Measurements from ENCODE around the gene RASSF7. TPM values are rescaled to one million over a fixed set of nuclear protein-coding genes. Genes with fewer than 3 reads are reported as not detected.

The RASSF7 gene
- total RNA-seq (2014; rRNA removed; shearing (Covaris generic)) (18.0 and 22.1 TPM in 2 replicates), total RNA-seq (2022) (11.8 and 15.1 TPM in 2 replicates), Bru-seq, nascent RNA (percentile 35 among the genes with signal in this experiment), BruChase-seq, experiment 1, labeled RNA remaining after a 6-hour chase (percentile 37 among the genes with signal in this experiment), BruChase-seq, experiment 2, labeled RNA remaining after a 2-hour chase (percentile 45 among the genes with signal in this experiment)
- long read RNA-seq, transcript RASSF7-201 (4 exons, 1,731 nt) = major isoform, 44 of 64 reads
- long read RNA-seq, partial matches to known transcripts = 5 of 64 reads
- long read RNA-seq, other reads (novel, unspliced or antisense) = 13 of 64 reads

GRCh38 chr11:560305-561147 lies at the start of gene RASSF7, which contains the start of gene LMNTD2:
RASSF7 (plus strand) TSS chr11:560970; CDS start chr11:561769, 799 bp downstream.
LMNTD2 (minus strand) TSS chr11:560738; CDS start chr11:560716, 22 bp downstream.
- Histone ChIP-seq H3K27ac (ENCODE audit: low read depth, low read length, poor library complexity, severe bottlenecking) (no peak within 1 kb of the TSS), H3K9me3 (ENCODE audit: low read length) (no peaks in the 10 kb centered on the region), H3K79me2 (ENCODE audit: insufficient read depth, low read depth, low read length) (no peaks in the 10 kb centered on the region), H2AFZ (ENCODE audit: low read length) (peak within 1 kb of the TSS; percentile 35; the same call in 1 of the 2 replicates), H3K4me1 (ENCODE audit: insufficient read depth, low read length, poor library complexity, severe bottlenecking) (peaks cover 28% of the 10 kb centered on the region), H4K20me1 (ENCODE audit: insufficient read depth, low read length) (no peaks in the 10 kb centered on the region), H3K4me3 (ENCODE audit: low read depth, low read length, poor library complexity, severe bottlenecking) (peak within 1 kb of the TSS; percentile 86), H3K36me3 (ENCODE audit: insufficient read depth, low read length) (no peaks in the 10 kb centered on the region), H3K4me2 (ENCODE audit: low read length) (peak within 1 kb of the TSS; percentile 97), H3K9me2 (ENCODE audit: insufficient read depth, low read length) (no peaks in the 10 kb centered on the region)
- intact Hi-C loops (cut with micrococcal nuclease; ENCODE audit: unreplicated experiment) = loop anchor here (1.0 kb wide), 1 partner anchor 19 kb away; no protein-coding TSS in a partner anchor
- CTCF ChIA-PET (ENCODE audit: unreplicated experiment) = no interaction called here
- no peak for TF ChIP-seq EZH2phosphoT487 (IDR thresholded peaks at IDR 0.05; ENCODE audit: borderline replicate concordance, low read depth, low read length)
- TF ChIP-seq CTCF (conservative IDR thresholded peaks at IDR 0.05; ENCODE audit: low read length) = no peak
- no TSS peak for BruUV-seq (replicated peaks)
- POLR2A ChIA-PET = interaction anchor here (0.9 to 1.1 kb wide), 2 partner anchors 15 to 41 kb away, joined by 4 to 5 read pairs; partner anchors contain the start of gene PHRF1
- DNase-seq (ENCODE audit: low spot score) = peak; percentile 97

GRCh38 chr11:512761-513595 lies 47.8 kb upstream of the RASSF7 start:
- no peaks in the 10 kb centered on the region for H3K9me2 ChIP-seq (ENCODE audit: insufficient read depth, low read length)
- intact Hi-C loops (cut with micrococcal nuclease; ENCODE audit: unreplicated experiment) = no loop called here
- TF ChIP-seq CTCF (conservative IDR thresholded peaks at IDR 0.05; ENCODE audit: low read length) (no peak), EZH2phosphoT487 (IDR thresholded peaks at IDR 0.05; ENCODE audit: borderline replicate concordance, low read depth, low read length) (no peak)
- H3K4me3 ChIP-seq (ENCODE audit: low read depth, low read length, poor library complexity, severe bottlenecking) = no peak overlapping the region
- H3K79me2 ChIP-seq (ENCODE audit: insufficient read depth, low read depth, low read length) = peaks cover 2% of the 10 kb centered on the region; the same call in 1 of the 2 replicates
- no peak overlapping the region for H3K27ac ChIP-seq (ENCODE audit: low read depth, low read length, poor library complexity, severe bottlenecking)
- peaks cover 9% of the 10 kb centered on the region; the same call in 1 of the 2 replicates for H3K36me3 ChIP-seq (ENCODE audit: insufficient read depth, low read length)
- no peaks in the 10 kb centered on the region for H4K20me1 ChIP-seq (ENCODE audit: insufficient read depth, low read length)
- DNase-seq (ENCODE audit: low spot score) = no peak
- no peak overlapping the region for H2AFZ ChIP-seq (ENCODE audit: low read length)
- ChIA-PET CTCF (ENCODE audit: unreplicated experiment) (interaction anchor here (0.5 kb wide), 1 partner anchor 208 kb away, joined by 4 read pairs; no protein-coding TSS in a partner anchor), POLR2A (interaction anchor here (0.7 kb wide), 1 partner anchor 184 kb away, joined by 4 read pairs; no protein-coding TSS in a partner anchor)
- peaks cover 2% of the 10 kb centered on the region for H3K4me1 ChIP-seq (ENCODE audit: insufficient read depth, low read length, poor library complexity, severe bottlenecking)
- no peak overlapping the region for H3K4me2 ChIP-seq (ENCODE audit: low read length)
- no TSS peak for BruUV-seq (replicated peaks)
- no peaks in the 10 kb centered on the region; the same call in 1 of the 2 replicates for H3K9me3 ChIP-seq (ENCODE audit: low read length)

Measured in OCI-LY7 (cell line).